HL-60 (cell line): ENCODE measurements around the gene ROPN1L.

Experiments used
- CTCF ChIP-seq: IDR thresholded peaks from one replicate; pipeline ENCODE4 v1.5.1; 2011; ENCODE audit warnings: low read length, control low read depth, inconsistent platforms; ENCODE audit not compliant: insufficient read depth
- POLR2AphosphoS5 ChIP-seq: IDR thresholded peaks from 2 replicates; pipeline ENCODE4 v1.6.1; 2012; ENCODE audit warnings: low read depth
- REST ChIP-seq: IDR thresholded peaks from 2 replicates; pipeline ENCODE4 v1.6.1; 2012; ENCODE audit warnings: low read depth; ENCODE audit not compliant: insufficient replicate concordance

GRCh38 chr5:10507575-10508096 lies 66.0 kb downstream of the ROPN1L start:
- TF ChIP-seq POLR2AphosphoS5 (no peak), CTCF (no peak), REST (no peak)
